Upper lobe of left lung (tissue), 6 donors: ENCODE measurements around the gene GNAS. TPM values are rescaled to one million over a fixed set of nuclear protein-coding genes. Genes with fewer than 3 reads are reported as not detected.

ENCODE experiments used
- ATAC-seq, 2 donors: fragments of 200-7000 bp; cut with Tn5 transposase; one replicate each; pipeline ENCODE4 v1.9.1; 2022; ENCODE audit warnings: mild to moderate bottlenecking in 2 of 2, moderate library complexity in 2 of 2; ENCODE audit not compliant: low FRiP score in 2 of 2
- DNase-seq, 2 donors: peaks; one replicate each; pipeline ENCODE4 v3.0.0-alpha.2; 2019 to 2020
- H3K27ac ChIP-seq, 4 donors: fragments of 200-600 bp; sonication (generic); one replicate each; pipeline ENCODE4 v1.5.1; 2016 to 2019
- H3K27me3 ChIP-seq, 4 donors: fragments of 200-600 bp; sonication (generic); one replicate each; pipeline ENCODE4 v1.5.1; 2017 to 2019
- H3K36me3 ChIP-seq, 4 donors: fragments of 200-600 bp; sonication (generic); one replicate each; pipeline ENCODE4 v1.5.1; 2016 to 2019
- H3K4me1 ChIP-seq, 4 donors: fragments of 200-600 bp; sonication (generic); one replicate each; pipeline ENCODE4 v1.5.1; 2018 to 2019
- H3K4me3 ChIP-seq, 4 donors: fragments of 200-600 bp; sonication (generic); one replicate each; pipeline ENCODE4 v1.5.1; 2017 to 2019; ENCODE audit warnings: mild to moderate bottlenecking in 2 of 4, moderate library complexity in 1 of 4
- H3K9me3 ChIP-seq, 4 donors: fragments of 200-600 bp; sonication (generic); one replicate each; pipeline ENCODE4 v1.5.1; 2018 to 2019
- CTCF ChIP-seq, 6 experiments: fragments of 450-650 bp in 4 of 6; fragments of 200-600 bp in 2 of 6; sonication (generic) in 2 of 6; IDR thresholded peaks; one replicate each; pipeline ENCODE4 v1.5.1; 2016 to 2019; ENCODE audit warnings: antibody characterized with exemption in 6 of 6
- EP300 ChIP-seq, 4 donors: sonication (generic); formaldehyde crosslinking; IDR thresholded peaks; one replicate each; pipeline ENCODE4 v1.5.1; 2017; ENCODE audit warnings: antibody characterized with exemption in 4 of 4, control low read depth in 2 of 4
- POLR2A ChIP-seq, 4 donors: fragments of 450-650 bp; IDR thresholded peaks; one replicate each; pipeline ENCODE4 v1.5.1; 2016 to 2017; ENCODE audit warnings: antibody characterized with exemption in 4 of 4, mild to moderate bottlenecking in 2 of 4
- POLR2AphosphoS5 ChIP-seq, 2 donors: sonication (generic); formaldehyde crosslinking; IDR thresholded peaks; one replicate each; pipeline ENCODE4 v1.5.1; 2017; ENCODE audit warnings: antibody characterized with exemption in 2 of 2
- WGBS, 2 donors: methylation state at CpG; one replicate each; pipeline ENCODE4 v1.1.5; 2017 to 2018; 5-methylcytosine and 5-hydroxymethylcytosine counted together
- total RNA-seq, 6 donors: library from RNA; depleted of rRNA in 4 of 6; stranded (reverse); fragments of >200 nt in 4 of 6; gene quantifications; one replicate each; pipeline versions ENCODE4 v1.1.0 to v1.2.1, GENCODE V29; 2016 to 2021
- donor health status: DM: no; HTN: no; CAD: no; lungs with moderate emphysema.
- donor health status: DM: no; HTN: yes; CAD: no; lungs with severe emphysema.

The GNAS gene
- total RNA-seq = 100 to 1,000 TPM; 520 to 910 (median 811) TPM

- H3K36me3 ChIP-seq = no peaks in the 10 kb centered on the region
- peak; percentile 45 to 78 for DNase-seq
- TF ChIP-seq EP300 (IDR thresholded peaks at IDR 0.05) (no peak), CTCF (IDR thresholded peaks at IDR 0.05) (peak; percentile 26 to 73 (median 52))
- no peak within 1 kb of the TSS for H3K27ac ChIP-seq
- H3K4me3 ChIP-seq = peak within 1 kb of the TSS in 3 of 4 donors; percentile 43 to 51 (median 50)
- ATAC-seq = peak in 1 of 2 donors; percentile 68
- WGBS, 2 donors = 31 to 50% methylated on average over 23 to 28 of the region's 35 CpGs
- peaks cover 0 to 44% (median 16%) of the 10 kb centered on the region in 4 donors for H3K27me3 ChIP-seq
- H3K9me3 ChIP-seq = no peaks in the 10 kb centered on the region
- peaks cover 11 to 35% (median 20%) of the 10 kb centered on the region in 4 donors for H3K4me1 ChIP-seq
Observed at GRCh38 chr20:58852543-58853271, at the start of gene GNAS. GNAS (plus strand) TSS chr20:58852716.

GRCh38 chr20:58803533-58803932 is 49.0 kb upstream of the GNAS start:
- no peak overlapping the region for H3K4me3 ChIP-seq
- H3K9me3 ChIP-seq = no peaks in the 10 kb centered on the region
- H3K4me1 ChIP-seq = no peaks in the 10 kb centered on the region
- 89 to 90% methylated on average over 17 to 18 of the region's 18 CpGs for WGBS, 2 donors
- H3K27ac ChIP-seq = no peak overlapping the region
- no peaks in the 10 kb centered on the region for H3K27me3 ChIP-seq
- DNase-seq (no peak), ATAC-seq (no peak)
- H3K36me3 ChIP-seq = no peaks in the 10 kb centered on the region
- TF ChIP-seq CTCF (IDR thresholded peaks at IDR 0.05) = no peak
- no peak for TF ChIP-seq POLR2A (IDR thresholded peaks at IDR 0.05)
- TF ChIP-seq POLR2AphosphoS5 (IDR thresholded peaks at IDR 0.05) = no peak
- TF ChIP-seq EP300 (IDR thresholded peaks at IDR 0.05) = no peak

- H3K4me1 ChIP-seq = no peaks in the 10 kb centered on the region
- H3K9me3 ChIP-seq = no peaks in the 10 kb centered on the region
- 84 to 85% methylated on average over 11 of the region's 11 CpGs for WGBS, 2 donors
- ATAC-seq (no peak), DNase-seq (no peak)
- H3K36me3 ChIP-seq = no peaks in the 10 kb centered on the region
- no peaks in the 10 kb centered on the region for H3K27me3 ChIP-seq
- no peak overlapping the region for H3K27ac ChIP-seq
- no peak for TF ChIP-seq CTCF (IDR thresholded peaks at IDR 0.05)
- no peak overlapping the region for H3K4me3 ChIP-seq
Observed at GRCh38 chr20:58807801-58808200, 44.7 kb upstream of the GNAS start.

- TF ChIP-seq CTCF (IDR thresholded peaks at IDR 0.05) (no peak), POLR2AphosphoS5 (IDR thresholded peaks at IDR 0.05) (no peak), POLR2A (IDR thresholded peaks at IDR 0.05) (no peak), EP300 (IDR thresholded peaks at IDR 0.05) (no peak)
- H3K27ac ChIP-seq = no peak overlapping the region
- H3K9me3 ChIP-seq = no peaks in the 10 kb centered on the region
- H3K4me1 ChIP-seq = no peaks in the 10 kb centered on the region
- ATAC-seq (no peak), DNase-seq (no peak)
- H3K27me3 ChIP-seq = no peaks in the 10 kb centered on the region
- H3K4me3 ChIP-seq = no peak overlapping the region
- 71 to 75% methylated on average over 16 to 17 of the region's 17 CpGs for WGBS, 2 donors
- no peaks in the 10 kb centered on the region for H3K36me3 ChIP-seq
Observed at GRCh38 chr20:58808271-58809046, 44.1 kb upstream of the GNAS start.
